ENCODE data around the gene LIN37. TPM values are rescaled to one million over a fixed set of nuclear protein-coding genes. Genes with fewer than 3 reads are reported as not detected.

The LIN37 gene
- total and polyA plus RNA-seq, 9 of the 15 experiments (the other 6 are each of a cell fraction or from before 2014, with no cell fraction given) = 1.2 to 12.5 (median 8.6) TPM

DNA sequence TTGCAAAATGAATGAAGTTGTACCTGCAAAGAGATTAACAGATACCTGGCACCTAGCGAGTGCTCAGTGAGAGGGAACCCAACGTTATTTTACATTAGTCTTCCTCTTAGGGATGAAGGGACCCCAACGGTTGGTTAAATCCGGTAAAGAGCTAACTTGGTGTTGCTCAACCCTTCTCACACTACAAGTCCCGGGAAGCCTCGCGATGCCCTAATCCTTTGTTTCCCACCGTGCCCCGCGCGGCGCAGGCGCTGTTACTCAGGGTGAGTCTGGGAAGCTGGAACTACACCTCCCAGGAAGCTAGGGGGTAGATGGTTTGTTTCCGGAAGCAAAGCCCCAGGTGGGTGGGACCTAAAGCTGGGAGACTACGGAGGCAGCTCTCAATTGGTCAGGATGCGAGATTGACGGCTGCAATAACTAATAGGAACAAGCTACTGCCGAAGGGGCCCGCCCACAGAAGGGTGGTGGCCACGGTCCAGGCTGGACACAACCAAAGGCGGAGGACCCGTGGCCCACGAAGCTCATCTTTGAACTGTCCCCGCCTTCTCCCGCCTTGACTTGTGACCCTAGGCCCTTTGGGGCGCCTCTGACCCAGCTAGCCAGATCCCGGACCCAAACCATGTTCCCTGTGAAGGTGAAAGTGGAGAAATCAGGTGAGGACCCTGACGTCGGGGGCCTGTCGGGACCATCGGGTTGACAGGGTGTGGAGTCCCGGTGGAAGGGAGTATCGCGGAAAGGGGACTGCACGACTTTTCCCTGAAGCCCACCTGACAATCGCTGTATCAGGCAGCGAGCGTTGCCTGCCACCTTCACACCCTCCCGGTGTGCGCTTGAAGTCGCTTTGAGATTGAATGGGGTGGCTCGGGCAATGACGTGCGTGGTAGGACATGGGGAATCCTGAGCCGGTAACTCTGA is at the start of gene LIN37 (continued):
- TF ChIP-seq HNRNPLL (IDR thresholded peaks at IDR 0.05; ENCODE audit: low read depth, low read length, poor library complexity, severe bottlenecking) (no peak), SP1 (CRISPR knock-in tag; IDR thresholded peaks at IDR 0.05) (peak; percentile 93), ZNF76 (CRISPR knock-in tag; IDR thresholded peaks at IDR 0.05; ENCODE audit: borderline replicate concordance) (no peak), ARID1B (IDR thresholded peaks at IDR 0.05) (no peak), SIN3A (IDR thresholded peaks at IDR 0.05; ENCODE audit: borderline replicate concordance in 2 of 2, control insufficient read depth in 1 of 2, low read depth in 2 of 2, low read length in 2 of 2) (peak in 1 of 2 experiments; percentile 21; a peak in 1 of 4 replicates), TCF7 (IDR thresholded peaks at IDR 0.05; ENCODE audit: borderline replicate concordance) (no peak), GABPA (tag; conservative IDR thresholded peaks at IDR 0.05; ENCODE audit: low read depth) (peak; percentile 96)
- TF ChIP-seq, protein P1, sequence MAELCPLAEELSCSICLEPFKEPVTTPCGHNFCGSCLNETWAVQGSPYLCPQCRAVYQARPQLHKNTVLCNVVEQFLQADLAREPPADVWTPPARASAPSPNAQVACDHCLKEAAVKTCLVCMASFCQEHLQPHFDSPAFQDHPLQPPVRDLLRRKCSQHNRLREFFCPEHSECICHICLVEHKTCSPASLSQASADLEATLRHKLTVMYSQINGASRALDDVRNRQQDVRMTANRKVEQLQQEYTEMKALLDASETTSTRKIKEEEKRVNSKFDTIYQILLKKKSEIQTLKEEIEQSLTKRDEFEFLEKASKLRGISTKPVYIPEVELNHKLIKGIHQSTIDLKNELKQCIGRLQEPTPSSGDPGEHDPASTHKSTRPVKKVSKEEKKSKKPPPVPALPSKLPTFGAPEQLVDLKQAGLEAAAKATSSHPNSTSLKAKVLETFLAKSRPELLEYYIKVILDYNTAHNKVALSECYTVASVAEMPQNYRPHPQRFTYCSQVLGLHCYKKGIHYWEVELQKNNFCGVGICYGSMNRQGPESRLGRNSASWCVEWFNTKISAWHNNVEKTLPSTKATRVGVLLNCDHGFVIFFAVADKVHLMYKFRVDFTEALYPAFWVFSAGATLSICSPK (IDR thresholded peaks at IDR 0.05; ENCODE audit: borderline replicate concordance) = 0 out of 2 replicates have a peak, but pooled peaks have one; percentile 38
- TF ChIP-seq, protein P2, sequence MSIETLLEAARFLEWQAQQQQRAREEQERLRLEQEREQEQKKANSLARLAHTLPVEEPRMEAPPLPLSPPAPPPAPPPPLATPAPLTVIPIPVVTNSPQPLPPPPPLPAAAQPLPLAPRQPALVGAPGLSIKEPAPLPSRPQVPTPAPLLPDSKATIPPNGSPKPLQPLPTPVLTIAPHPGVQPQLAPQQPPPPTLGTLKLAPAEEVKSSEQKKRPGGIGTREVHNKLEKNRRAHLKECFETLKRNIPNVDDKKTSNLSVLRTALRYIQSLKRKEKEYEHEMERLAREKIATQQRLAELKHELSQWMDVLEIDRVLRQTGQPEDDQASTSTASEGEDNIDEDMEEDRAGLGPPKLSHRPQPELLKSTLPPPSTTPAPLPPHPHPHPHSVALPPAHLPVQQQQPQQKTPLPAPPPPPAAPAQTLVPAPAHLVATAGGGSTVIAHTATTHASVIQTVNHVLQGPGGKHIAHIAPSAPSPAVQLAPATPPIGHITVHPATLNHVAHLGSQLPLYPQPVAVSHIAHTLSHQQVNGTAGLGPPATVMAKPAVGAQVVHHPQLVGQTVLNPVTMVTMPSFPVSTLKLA (conservative IDR thresholded peaks at IDR 0.05) = peak; percentile 76 to 86
- TF ChIP-seq, protein P3, sequence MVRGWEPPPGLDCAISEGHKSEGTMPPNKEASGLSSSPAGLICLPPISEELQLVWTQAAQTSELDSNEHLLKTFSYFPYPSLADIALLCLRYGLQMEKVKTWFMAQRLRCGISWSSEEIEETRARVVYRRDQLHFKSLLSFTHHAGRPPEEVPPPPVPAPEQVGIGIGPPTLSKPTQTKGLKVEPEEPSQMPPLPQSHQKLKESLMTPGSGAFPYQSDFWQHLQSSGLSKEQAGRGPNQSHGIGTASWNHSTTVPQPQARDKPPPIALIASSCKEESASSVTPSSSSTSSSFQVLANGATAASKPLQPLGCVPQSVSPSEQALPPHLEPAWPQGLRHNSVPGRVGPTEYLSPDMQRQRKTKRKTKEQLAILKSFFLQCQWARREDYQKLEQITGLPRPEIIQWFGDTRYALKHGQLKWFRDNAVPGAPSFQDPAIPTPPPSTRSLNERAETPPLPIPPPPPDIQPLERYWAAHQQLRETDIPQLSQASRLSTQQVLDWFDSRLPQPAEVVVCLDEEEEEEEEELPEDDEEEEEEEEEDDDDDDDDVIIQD (CRISPR knock-in tag; IDR thresholded peaks at IDR 0.05) = no peak
- TF ChIP-seq, protein P4, sequence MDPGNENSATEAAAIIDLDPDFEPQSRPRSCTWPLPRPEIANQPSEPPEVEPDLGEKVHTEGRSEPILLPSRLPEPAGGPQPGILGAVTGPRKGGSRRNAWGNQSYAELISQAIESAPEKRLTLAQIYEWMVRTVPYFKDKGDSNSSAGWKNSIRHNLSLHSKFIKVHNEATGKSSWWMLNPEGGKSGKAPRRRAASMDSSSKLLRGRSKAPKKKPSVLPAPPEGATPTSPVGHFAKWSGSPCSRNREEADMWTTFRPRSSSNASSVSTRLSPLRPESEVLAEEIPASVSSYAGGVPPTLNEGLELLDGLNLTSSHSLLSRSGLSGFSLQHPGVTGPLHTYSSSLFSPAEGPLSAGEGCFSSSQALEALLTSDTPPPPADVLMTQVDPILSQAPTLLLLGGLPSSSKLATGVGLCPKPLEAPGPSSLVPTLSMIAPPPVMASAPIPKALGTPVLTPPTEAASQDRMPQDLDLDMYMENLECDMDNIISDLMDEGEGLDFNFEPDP (CRISPR knock-in tag; IDR thresholded peaks at IDR 0.05) = no peak
- TF ChIP-seq, protein P5, sequence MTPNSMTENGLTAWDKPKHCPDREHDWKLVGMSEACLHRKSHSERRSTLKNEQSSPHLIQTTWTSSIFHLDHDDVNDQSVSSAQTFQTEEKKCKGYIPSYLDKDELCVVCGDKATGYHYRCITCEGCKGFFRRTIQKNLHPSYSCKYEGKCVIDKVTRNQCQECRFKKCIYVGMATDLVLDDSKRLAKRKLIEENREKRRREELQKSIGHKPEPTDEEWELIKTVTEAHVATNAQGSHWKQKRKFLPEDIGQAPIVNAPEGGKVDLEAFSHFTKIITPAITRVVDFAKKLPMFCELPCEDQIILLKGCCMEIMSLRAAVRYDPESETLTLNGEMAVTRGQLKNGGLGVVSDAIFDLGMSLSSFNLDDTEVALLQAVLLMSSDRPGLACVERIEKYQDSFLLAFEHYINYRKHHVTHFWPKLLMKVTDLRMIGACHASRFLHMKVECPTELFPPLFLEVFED (CRISPR knock-in tag; conservative IDR thresholded peaks at IDR 0.05) = no peak

All from K562 (cell line).